AG10803 (cell line): ENCODE data around the gene ARIH1.
"Not testable (repeated sequence)": the region's sequence is repeated elsewhere in the genome, so short reads cannot be mapped to it uniquely, and the experiment has no call there.

ENCODE experiments used
- DNase-seq: peaks from one replicate; pipeline ENCODE4 v3.0.0; 2010; ENCODE audit warnings: low read depth
- H3K4me3 ChIP-seq: 2 replicates; pipeline ENCODE4 v1.5.1; 2011; ENCODE audit warnings: mild to moderate bottlenecking, low read length, control low read depth
- CTCF ChIP-seq: conservative IDR thresholded peaks from 2 replicates; pipeline ENCODE4 v1.5.1; 2011; ENCODE audit warnings: mild to moderate bottlenecking, low read length, control low read depth, inconsistent platforms

The ARIH1 gene

GRCh38 chr15:72473614-72474465 is at the start of gene ARIH1:
ARIH1 (plus strand) TSS chr15:72474330; CDS start chr15:72474640, 310 bp downstream.
- peak; percentile 96 for DNase-seq
- peak within 1 kb of the TSS; percentile 90 for H3K4me3 ChIP-seq
- peak; percentile 54 for TF ChIP-seq CTCF

DNA sequence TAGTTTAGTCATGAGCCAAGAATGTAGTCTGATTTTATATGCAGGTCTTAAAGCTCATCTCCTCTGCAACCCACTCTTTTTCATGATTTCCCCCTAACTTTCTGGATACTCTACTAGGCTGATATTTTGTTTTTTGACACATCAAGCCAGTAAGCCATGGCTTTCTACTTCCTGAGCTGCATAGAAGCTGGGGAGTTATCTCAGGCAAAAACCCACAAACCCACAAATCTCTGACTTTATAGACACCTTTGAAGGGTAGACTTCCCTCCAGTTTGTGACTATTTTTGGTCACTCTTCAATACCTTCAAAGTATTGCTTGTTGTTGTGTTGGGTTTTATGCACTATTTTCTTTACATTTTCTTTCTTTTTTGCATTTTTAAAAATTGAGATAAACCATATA is 47.4 kb upstream of the ARIH1 start:
- H3K4me3 ChIP-seq, result no peak overlapping the region
- no peak for TF ChIP-seq CTCF
- no peak for DNase-seq

- DNase-seq, result no peak
- H3K4me3 ChIP-seq, result no peak overlapping the region
- no peak for TF ChIP-seq CTCF
Observed at GRCh38 chr15:72437650-72438316, 36.3 kb upstream of the ARIH1 start.

- DNase-seq, H3K4me3 ChIP-seq: not testable (repeated sequence)
Observed at GRCh38 chr15:72442848-72443247, 31.3 kb upstream of the ARIH1 start.

GRCh38 chr15:72445426-72445825 is 28.7 kb upstream of the ARIH1 start:
- DNase-seq, result no peak
- no peak for TF ChIP-seq CTCF
- H3K4me3 ChIP-seq, result no peak overlapping the region

- DNase-seq, result no peak
- no peak for TF ChIP-seq CTCF
- no peak overlapping the region for H3K4me3 ChIP-seq
Observed at GRCh38 chr15:72450805-72451204, 23.3 kb upstream of the ARIH1 start.

GRCh38 chr15:72451224-72451623 is 22.9 kb upstream of the ARIH1 start:
- no peak for TF ChIP-seq CTCF
- no peak for DNase-seq
- H3K4me3 ChIP-seq, result no peak overlapping the region
